NB4 (cell line): ENCODE data around the gene FRMPD1.

Experiments used
- DNase-seq: peaks from one replicate; pipeline ENCODE4 v3.0.0; 2010; ENCODE audit warnings: low read depth
- H3K4me3 ChIP-seq: one replicate; pipeline ENCODE4 v1.5.1; 2011; ENCODE audit warnings: mild to moderate bottlenecking, low read depth, low read length, moderate library complexity
- MYC ChIP-seq: IDR thresholded peaks from 2 replicates; pipeline ENCODE4 v1.6.1; 2011; ENCODE audit warnings: low read depth, low read length
- POLR2A ChIP-seq: IDR thresholded peaks from 2 replicates; pipeline ENCODE4 v1.6.1; 2011; ENCODE audit warnings: mild to moderate bottlenecking; ENCODE audit not compliant: insufficient read length; ENCODE audit errors: extremely low read depth
- TF ChIP-seq, protein P1 (sequence below): IDR thresholded peaks from one replicate; pipeline ENCODE4 v1.5.1; 2012; ENCODE audit warnings: low read depth, low read length
- TF ChIP-seq, protein P2 (sequence below): IDR thresholded peaks from 2 replicates; pipeline ENCODE4 v1.6.1; 2011; ENCODE audit warnings: low read depth, low read length

FRMPD1 gene

GRCh38 chr9:37730256-37730655 is 79.5 kb downstream of the FRMPD1 start:
- TF ChIP-seq MYC (no peak), POLR2A (no peak)
- TF ChIP-seq, protein P1, sequence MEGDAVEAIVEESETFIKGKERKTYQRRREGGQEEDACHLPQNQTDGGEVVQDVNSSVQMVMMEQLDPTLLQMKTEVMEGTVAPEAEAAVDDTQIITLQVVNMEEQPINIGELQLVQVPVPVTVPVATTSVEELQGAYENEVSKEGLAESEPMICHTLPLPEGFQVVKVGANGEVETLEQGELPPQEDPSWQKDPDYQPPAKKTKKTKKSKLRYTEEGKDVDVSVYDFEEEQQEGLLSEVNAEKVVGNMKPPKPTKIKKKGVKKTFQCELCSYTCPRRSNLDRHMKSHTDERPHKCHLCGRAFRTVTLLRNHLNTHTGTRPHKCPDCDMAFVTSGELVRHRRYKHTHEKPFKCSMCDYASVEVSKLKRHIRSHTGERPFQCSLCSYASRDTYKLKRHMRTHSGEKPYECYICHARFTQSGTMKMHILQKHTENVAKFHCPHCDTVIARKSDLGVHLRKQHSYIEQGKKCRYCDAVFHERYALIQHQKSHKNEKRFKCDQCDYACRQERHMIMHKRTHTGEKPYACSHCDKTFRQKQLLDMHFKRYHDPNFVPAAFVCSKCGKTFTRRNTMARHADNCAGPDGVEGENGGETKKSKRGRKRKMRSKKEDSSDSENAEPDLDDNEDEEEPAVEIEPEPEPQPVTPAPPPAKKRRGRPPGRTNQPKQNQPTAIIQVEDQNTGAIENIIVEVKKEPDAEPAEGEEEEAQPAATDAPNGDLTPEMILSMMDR, result no peak
- TF ChIP-seq, protein P2, sequence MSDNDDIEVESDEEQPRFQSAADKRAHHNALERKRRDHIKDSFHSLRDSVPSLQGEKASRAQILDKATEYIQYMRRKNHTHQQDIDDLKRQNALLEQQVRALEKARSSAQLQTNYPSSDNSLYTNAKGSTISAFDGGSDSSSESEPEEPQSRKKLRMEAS, result no peak

DNA sequence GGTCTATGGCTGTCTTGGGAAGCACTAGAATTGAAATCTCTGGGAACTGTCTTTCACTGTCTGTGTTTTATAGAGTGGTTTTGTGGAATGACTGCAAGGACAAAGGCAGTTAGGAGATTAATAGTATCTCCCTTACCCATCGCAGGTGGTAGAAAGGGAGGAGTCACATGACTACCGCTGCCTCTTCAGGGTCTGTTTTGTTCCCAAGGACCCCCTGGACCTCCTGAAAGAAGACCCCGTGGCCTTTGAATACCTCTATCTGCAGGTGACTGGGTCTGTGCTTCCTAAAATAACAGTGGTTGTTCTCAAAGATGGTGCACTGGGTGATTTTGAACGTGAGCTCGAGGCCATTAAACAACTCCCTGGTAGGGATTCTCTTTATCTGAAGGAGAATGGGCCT is 80.1 kb downstream of the FRMPD1 start:
- TF ChIP-seq POLR2A (no peak), MYC (no peak)
- TF ChIP-seq, protein P1, result no peak
- TF ChIP-seq, protein P2, result no peak
- no peak overlapping the region for H3K4me3 ChIP-seq
- DNase-seq, result no peak

More at GRCh38 chr9:37730256-37730655, 79.5 kb downstream of the FRMPD1 start:
- DNase-seq, result no peak
- no peak overlapping the region for H3K4me3 ChIP-seq

- TF ChIP-seq, protein P1, result no peak
- no peak for TF ChIP-seq POLR2A
- no peak for TF ChIP-seq MYC
- TF ChIP-seq, protein P2, result no peak
- DNase-seq, result no peak
- no peak overlapping the region for H3K4me3 ChIP-seq
Measured at GRCh38 chr9:37732086-37732741, 81.5 kb downstream of the FRMPD1 start.

- no peak for DNase-seq
- TF ChIP-seq POLR2A, result no peak
- no peak for TF ChIP-seq MYC
- no peak overlapping the region for H3K4me3 ChIP-seq
Measured at GRCh38 chr9:37732952-37733351, 82.2 kb downstream of the FRMPD1 start.

- TF ChIP-seq POLR2A (no peak), MYC (no peak)
- TF ChIP-seq, protein P2, result no peak
- TF ChIP-seq, protein P1, result no peak
- DNase-seq, result no peak
- no peak overlapping the region for H3K4me3 ChIP-seq
Measured at GRCh38 chr9:37739222-37739621, 88.5 kb downstream of the FRMPD1 start.

DNA sequence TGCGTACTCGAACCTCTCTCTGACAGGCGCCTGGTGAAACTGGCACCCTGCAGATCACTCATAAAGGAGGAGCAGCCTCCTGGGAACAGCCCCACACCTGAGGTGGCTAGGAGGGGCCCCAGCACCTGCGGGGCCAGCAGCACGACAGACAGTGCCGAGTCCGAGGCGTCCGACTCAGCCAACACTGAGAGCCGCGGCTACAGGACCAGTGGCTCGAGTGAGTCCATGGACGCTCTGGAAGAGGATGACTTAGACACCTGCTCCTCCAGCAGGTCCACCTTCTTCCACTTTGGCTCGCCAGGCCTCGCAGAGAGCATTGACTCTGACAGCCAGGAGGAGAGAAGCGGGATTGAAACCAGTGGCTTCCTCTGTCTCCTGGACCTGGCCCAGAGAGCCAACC is 89.4 kb downstream of the FRMPD1 start:
- DNase-seq, result no peak
- no peak overlapping the region for H3K4me3 ChIP-seq
- TF ChIP-seq POLR2A, result no peak
- TF ChIP-seq, protein P2, result no peak
- TF ChIP-seq MYC, result no peak
- TF ChIP-seq, protein P1, result no peak
